ENCODE data around the gene VSTM4.

Gene VSTM4

DNA sequence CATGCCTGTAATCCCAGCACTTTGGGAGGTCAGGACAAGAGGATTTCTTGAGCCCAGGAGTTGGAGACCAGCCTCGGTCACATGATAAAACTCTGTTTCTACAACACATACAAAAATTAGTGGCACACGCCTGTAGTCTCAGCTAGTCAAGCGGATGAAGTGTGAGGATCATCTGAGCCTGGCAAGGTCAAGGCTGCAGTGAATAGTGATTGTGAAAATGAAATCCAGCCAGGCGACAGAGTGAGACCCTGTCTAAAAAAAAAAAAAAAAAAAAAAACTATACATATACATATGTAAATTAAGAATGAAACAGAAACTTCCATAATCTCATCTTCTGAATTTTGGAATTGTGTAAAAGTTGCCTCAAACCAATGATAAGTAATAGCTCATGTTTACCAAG lies 36.7 kb upstream of the VSTM4 start:
- no peaks in the 10 kb centered on the region for H3K9me3 Mint-ChIP-seq
- no peak overlapping the region for H3K4me3 Mint-ChIP-seq
- no peaks in the 10 kb centered on the region for H3K36me3 Mint-ChIP-seq
- H3K27me3 Mint-ChIP-seq, result peaks cover 3% of the 10 kb centered on the region
- no peak overlapping the region for H3K27ac Mint-ChIP-seq
- no peaks in the 10 kb centered on the region for H3K4me1 Mint-ChIP-seq

DNA sequence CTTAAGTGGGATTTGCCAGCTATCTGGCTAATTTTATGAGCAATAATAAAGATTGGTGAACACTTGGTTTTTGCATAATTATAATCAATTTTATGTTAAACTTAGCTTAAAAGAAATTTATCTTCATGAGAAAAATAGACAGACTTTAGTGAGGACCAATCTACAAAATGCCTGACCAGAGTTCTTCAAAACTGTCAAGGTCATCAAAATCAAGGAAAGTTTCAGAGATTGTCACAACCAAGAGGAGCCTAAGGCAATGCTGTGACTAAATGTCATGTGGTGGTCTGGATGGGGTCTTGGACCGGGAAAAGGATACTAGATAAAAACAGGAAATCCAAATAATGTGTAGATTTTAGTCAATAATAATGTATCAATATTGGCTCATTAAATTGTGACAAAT lies 36.2 kb upstream of the VSTM4 start:
- Mint-ChIP-seq H3K9me3 (no peaks in the 10 kb centered on the region), H3K4me3 (no peak overlapping the region), H3K27me3 (peaks cover 3% of the 10 kb centered on the region), H3K4me1 (no peaks in the 10 kb centered on the region), H3K27ac (no peak overlapping the region), H3K36me3 (no peaks in the 10 kb centered on the region)

DNA sequence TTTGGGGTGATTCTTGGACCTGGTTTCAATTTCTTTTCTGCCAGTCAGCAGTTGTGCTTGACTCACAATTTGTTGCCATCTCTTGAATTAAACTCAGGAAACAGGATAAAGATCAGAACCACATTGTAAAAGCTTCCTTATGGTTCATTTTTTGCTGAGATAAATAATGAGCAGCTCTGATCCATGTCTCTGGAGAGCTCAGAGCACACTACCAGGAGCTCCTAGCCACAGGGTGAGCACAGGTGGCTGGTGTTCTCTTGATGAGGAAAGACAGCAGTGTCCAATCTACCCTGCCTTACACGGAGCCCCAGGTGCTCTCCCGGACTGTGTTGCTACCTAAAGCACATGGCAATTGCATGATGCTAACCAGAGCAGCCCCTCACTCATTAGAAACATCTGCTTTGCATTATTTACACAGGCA lies 35.7 kb upstream of the VSTM4 start:
- no peaks in the 10 kb centered on the region for H3K4me1 Mint-ChIP-seq
- no peak overlapping the region for H3K4me3 Mint-ChIP-seq
- H3K9me3 Mint-ChIP-seq, result no peaks in the 10 kb centered on the region
- peaks cover 3% of the 10 kb centered on the region for H3K27me3 Mint-ChIP-seq
- H3K36me3 Mint-ChIP-seq, result no peaks in the 10 kb centered on the region
- H3K27ac Mint-ChIP-seq, result no peak overlapping the region

DNA sequence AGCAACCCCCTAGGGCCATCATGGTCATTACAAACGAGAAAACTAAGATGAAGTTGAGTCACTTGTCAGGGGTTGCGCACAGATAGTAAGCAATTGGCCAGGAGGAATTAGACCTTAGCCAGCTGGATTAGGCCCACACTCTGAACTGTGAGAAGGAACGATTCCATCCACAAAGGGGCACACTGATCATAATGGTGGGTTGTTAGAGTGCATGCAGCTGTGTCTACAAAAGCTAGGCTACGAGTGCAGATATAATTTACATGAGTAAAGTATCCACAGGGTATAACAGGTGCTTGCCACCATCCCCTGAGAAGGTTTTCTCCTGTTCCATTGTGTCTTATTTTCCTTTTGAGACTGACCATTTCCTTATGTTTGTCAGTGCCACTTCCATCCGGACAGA lies 35.1 kb upstream of the VSTM4 start:
- Mint-ChIP-seq H3K36me3 (no peaks in the 10 kb centered on the region), H3K4me3 (no peak overlapping the region), H3K27ac (no peak overlapping the region), H3K4me1 (no peaks in the 10 kb centered on the region), H3K27me3 (peaks cover 3% of the 10 kb centered on the region), H3K9me3 (no peaks in the 10 kb centered on the region)

DNA sequence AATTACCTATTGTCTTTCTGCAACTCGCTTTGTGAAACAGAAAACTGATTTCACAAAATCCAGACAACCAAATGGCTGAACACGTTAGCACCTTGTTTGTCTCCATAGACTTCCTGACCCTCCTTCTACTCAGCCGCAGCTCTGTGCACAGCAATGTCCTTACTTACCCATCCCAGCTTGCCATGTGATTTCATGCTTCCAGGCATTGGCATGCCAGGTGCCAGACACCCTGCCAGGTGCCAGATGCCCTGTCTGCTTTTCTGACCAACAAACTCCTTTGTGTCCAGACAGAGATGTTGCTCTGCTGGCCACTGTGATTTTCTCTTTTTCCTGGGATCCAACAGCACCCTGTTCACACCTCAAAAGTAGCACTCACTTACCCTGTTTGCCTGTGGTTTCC lies 34.6 kb upstream of the VSTM4 start:
- no peaks in the 10 kb centered on the region for H3K4me1 Mint-ChIP-seq
- no peaks in the 10 kb centered on the region for H3K9me3 Mint-ChIP-seq
- H3K27me3 Mint-ChIP-seq, result peaks cover 3% of the 10 kb centered on the region
- H3K27ac Mint-ChIP-seq, result no peak overlapping the region
- H3K36me3 Mint-ChIP-seq, result no peaks in the 10 kb centered on the region
- H3K4me3 Mint-ChIP-seq, result no peak overlapping the region

DNA sequence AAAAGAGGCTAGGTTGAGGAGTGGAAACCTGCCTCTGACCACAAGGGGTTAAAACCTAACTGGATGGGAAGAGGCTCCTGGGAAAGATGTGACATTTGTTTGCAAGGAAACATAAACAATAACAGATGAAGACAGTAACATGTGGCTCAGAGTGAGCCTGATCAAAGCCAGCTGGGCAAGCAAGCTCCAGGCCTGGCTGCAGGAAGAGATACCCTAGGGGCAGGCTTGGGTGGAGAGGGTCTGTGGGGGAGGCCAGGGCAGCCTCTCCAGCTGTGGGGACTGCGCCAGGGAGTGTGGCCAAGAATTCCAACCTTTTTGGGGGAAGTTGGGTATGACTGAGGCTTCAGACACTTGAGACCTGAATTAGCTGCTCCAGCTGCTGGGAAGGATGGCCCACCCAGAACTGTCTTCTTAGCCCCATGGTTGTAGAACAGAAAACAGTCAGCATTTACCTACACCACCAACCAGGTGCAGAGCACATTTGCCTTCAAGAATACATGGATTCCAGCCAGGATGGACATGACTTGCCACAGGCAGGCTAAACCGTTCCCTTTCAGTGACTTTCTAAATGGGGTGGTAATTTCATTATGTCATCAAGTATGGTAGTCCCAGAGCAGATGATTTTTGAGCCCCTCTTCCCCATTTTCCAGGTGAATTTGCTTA lies 28.9 kb upstream of the VSTM4 start:
- Mint-ChIP-seq H3K4me3 (no peak overlapping the region), H3K36me3 (no peaks in the 10 kb centered on the region)

GRCh38 chr10:49143249-49143648 lies 27.9 kb upstream of the VSTM4 start:
- Mint-ChIP-seq H3K4me3 (no peak overlapping the region), H3K9me3 (no peaks in the 10 kb centered on the region), H3K27ac (no peak overlapping the region), H3K27me3 (no peaks in the 10 kb centered on the region), H3K4me1 (no peaks in the 10 kb centered on the region), H3K36me3 (no peaks in the 10 kb centered on the region)

More for the DNA sequence above, 28.9 kb upstream of the VSTM4 start:
- Mint-ChIP-seq H3K27ac (no peak overlapping the region), H3K27me3 (no peaks in the 10 kb centered on the region), H3K9me3 (no peaks in the 10 kb centered on the region), H3K4me1 (no peaks in the 10 kb centered on the region)

- Mint-ChIP-seq H3K4me3 (no peak overlapping the region), H3K36me3 (no peaks in the 10 kb centered on the region), H3K4me1 (no peaks in the 10 kb centered on the region), H3K27ac (no peak overlapping the region), H3K9me3 (no peaks in the 10 kb centered on the region), H3K27me3 (no peaks in the 10 kb centered on the region)
Measured at GRCh38 chr10:49141541-49142332, 26.4 kb upstream of the VSTM4 start.

DNA sequence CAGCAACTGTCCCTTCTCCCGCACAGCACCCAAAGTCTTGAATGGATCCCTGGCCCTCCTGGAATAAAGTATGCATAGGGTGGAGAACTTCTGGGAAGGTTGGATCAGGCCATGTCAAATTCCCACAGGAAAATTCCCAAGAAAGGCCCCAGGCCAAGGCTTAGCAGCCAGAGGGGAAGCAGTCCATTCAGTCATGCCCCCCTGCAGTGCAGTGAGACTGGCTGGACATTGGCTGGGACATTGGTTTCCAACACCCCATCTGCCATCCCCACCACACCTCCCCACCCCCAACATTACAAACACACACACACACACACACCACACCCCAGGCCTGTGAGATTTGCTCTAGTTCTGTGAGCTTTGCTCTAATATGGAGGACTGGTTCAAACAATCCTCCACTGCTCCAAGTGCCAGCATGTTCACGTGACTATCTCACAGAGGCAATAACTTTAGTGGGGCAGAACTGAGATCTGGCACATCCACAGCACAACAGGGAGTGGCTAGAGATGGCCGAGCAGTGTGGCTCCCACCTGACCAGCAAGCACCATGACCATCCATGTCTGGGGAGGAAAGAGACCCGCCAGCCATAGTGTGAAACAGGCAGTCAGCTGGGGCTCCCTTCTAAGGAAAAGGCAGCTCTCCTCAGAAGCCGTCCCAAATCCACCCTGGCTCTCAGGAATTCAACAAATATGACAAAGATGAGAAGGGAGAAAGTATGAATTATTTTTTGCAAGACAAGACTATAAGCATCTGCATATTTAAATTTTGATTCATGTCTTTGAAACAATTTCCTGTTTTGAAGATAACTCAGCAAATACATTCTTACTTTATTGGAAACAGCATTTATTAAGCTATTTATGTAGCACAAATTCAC lies 25.2 kb upstream of the VSTM4 start:
- Mint-ChIP-seq H3K4me3 (no peak overlapping the region), H3K36me3 (no peaks in the 10 kb centered on the region), H3K27me3 (peaks cover 3% of the 10 kb centered on the region), H3K9me3 (no peaks in the 10 kb centered on the region), H3K4me1 (no peaks in the 10 kb centered on the region), H3K27ac (no peak overlapping the region)

DNA sequence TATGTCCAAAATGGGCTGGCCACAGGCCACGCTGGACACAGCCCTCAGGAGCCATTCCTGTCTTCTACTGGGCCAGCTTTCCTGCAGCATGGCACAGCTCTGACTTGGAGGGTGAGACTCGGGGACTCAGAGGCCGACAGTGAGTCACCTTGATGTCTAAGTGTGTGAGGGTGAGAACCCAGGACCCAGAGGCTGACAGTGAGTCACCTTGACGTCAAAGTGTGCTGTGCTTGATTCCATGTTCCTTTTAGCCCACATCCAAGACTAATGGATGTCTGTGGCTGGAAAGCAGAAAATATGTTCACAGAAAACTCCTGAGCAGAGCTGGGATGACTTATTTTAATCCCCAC lies 24.5 kb upstream of the VSTM4 start:
- Mint-ChIP-seq H3K9me3 (no peaks in the 10 kb centered on the region), H3K4me3 (no peak overlapping the region), H3K4me1 (no peaks in the 10 kb centered on the region), H3K36me3 (no peaks in the 10 kb centered on the region), H3K27ac (no peak overlapping the region), H3K27me3 (peaks cover 3% of the 10 kb centered on the region)

GRCh38 chr10:49139028-49139845 lies 23.9 kb upstream of the VSTM4 start:
- Mint-ChIP-seq H3K36me3 (no peaks in the 10 kb centered on the region), H3K9me3 (no peaks in the 10 kb centered on the region), H3K4me3 (no peak overlapping the region), H3K27me3 (peaks cover 3% of the 10 kb centered on the region), H3K27ac (no peak overlapping the region), H3K4me1 (no peaks in the 10 kb centered on the region)

- Mint-ChIP-seq H3K27me3 (peaks cover 3% of the 10 kb centered on the region), H3K27ac (no peak overlapping the region), H3K4me1 (no peaks in the 10 kb centered on the region), H3K4me3 (no peak overlapping the region), H3K36me3 (no peaks in the 10 kb centered on the region), H3K9me3 (no peaks in the 10 kb centered on the region)
Measured at GRCh38 chr10:49138361-49138891, 23.1 kb upstream of the VSTM4 start.

GRCh38 chr10:49136525-49136924 lies 21.2 kb upstream of the VSTM4 start:
- Mint-ChIP-seq H3K4me1 (no peaks in the 10 kb centered on the region), H3K9me3 (no peaks in the 10 kb centered on the region), H3K27ac (no peak overlapping the region), H3K36me3 (no peaks in the 10 kb centered on the region), H3K27me3 (peaks cover 3% of the 10 kb centered on the region), H3K4me3 (no peak overlapping the region)

DNA sequence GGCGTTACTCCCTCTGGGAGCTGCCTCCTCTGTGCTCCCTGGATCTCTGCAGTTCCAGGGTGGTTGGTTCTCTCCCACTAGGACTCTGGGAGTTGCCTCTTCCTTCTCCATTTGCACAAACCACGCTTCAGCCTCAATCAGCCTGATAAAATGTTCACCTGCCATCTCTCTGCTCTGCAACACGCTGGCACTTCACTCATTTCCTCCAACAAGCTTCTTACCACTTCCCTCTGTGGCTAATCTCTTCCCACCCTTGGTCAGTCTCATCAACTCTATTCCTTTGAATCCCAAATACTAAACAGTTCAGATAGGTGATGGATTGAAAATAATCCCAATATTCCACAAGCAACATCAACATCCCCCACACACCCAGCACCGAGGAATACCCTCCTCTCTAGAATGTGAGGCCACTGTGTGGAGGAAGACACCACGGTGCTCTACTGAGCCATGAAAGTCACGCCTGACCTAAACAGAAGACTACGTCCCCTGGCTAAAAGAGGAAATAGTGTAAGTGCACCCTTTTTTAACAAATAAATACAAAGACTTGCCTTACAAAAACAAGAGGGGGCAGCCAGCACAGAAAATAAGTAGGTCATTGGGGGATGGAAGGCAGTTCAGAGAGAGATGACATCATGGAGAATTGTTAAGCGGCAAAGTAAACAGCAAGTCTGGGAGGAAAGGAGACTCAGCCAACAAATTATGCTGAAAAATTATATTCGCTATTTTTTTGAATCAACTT lies 20.4 kb upstream of the VSTM4 start:
- Mint-ChIP-seq H3K4me1 (no peaks in the 10 kb centered on the region), H3K4me3 (no peak overlapping the region), H3K9me3 (no peaks in the 10 kb centered on the region), H3K36me3 (no peaks in the 10 kb centered on the region), H3K27ac (no peak overlapping the region), H3K27me3 (peaks cover 3% of the 10 kb centered on the region)

Measured in activated naive CD4-positive, alpha-beta T cell treated with anti-CD3 and anti-CD28 coated beads, Interleukin-2, amount 50 U/mL, for 24 hours (primary cell).